CD4-positive, CD25-positive, alpha-beta regulatory T cell (primary cell): Measurements from ENCODE around the gene PRDM16. TPM values are rescaled to one million over a fixed set of nuclear protein-coding genes. Genes with fewer than 3 reads are reported as not detected.

Experiments
- ATAC-seq, 2 donors: fragments of 150-1000 bp; cut with Tn5 transposase; one replicate each; pipeline ENCODE4 v1.10.0; 2021; ENCODE audit warnings: low read depth in 2 of 2, moderate number of reproducible peaks in 2 of 2, moderate library complexity in 1 of 2
- DNase-seq, 3 donors: peaks; one replicate each; pipeline versions ENCODE4 v3.0.0 to v3.0.0-alpha.2; 2012 to 2022; ENCODE audit warnings: mixed read lengths in 1 of 3
- H3K27ac ChIP-seq: one replicate; pipeline ENCODE4 v1.7.0; 2013; ENCODE audit warnings: mild to moderate bottlenecking, low read length; ENCODE audit not compliant: insufficient read depth, poor library complexity, severe bottlenecking
- H3K27me3 ChIP-seq: one replicate; pipeline ENCODE4 v1.7.0; 2013; ENCODE audit warnings: low read length; ENCODE audit not compliant: control insufficient read depth, insufficient read depth
- H3K36me3 ChIP-seq: one replicate; pipeline ENCODE4 v1.7.0; 2013; ENCODE audit warnings: mild to moderate bottlenecking, low read length, moderate library complexity; ENCODE audit not compliant: control insufficient read depth, insufficient read depth
- H3K4me1 ChIP-seq: 2 replicates; pipeline ENCODE4 v1.7.0; 2013; ENCODE audit warnings: mild to moderate bottlenecking, low read length; ENCODE audit not compliant: insufficient read depth, control insufficient read depth, poor library complexity, severe bottlenecking
- H3K4me3 ChIP-seq: one replicate; pipeline ENCODE4 v1.7.0; 2013; ENCODE audit warnings: low read depth, mild to moderate bottlenecking, low read length, moderate library complexity
- H3K9me3 ChIP-seq, 2 experiments: 1 replicate in 1 of 2; 2 replicates in 1 of 2; pipeline ENCODE4 v1.7.0; 2013; ENCODE audit warnings: low read length in 2 of 2, mild to moderate bottlenecking in 1 of 2, moderate library complexity in 1 of 2; ENCODE audit not compliant: control insufficient read depth in 2 of 2
- H3K27ac Mint-ChIP-seq, 3 donors: one replicate each; pipeline ENCODE4 v1.8.0; 2020 to 2022; ENCODE audit warnings: mild to moderate bottlenecking in 3 of 3, mixed read lengths in 3 of 3, moderate library complexity in 2 of 3
- H3K27me3 Mint-ChIP-seq: one replicate; pipeline ENCODE4 v1.8.0; 2022; ENCODE audit warnings: mild to moderate bottlenecking, mixed read lengths
- H3K36me3 Mint-ChIP-seq: one replicate; pipeline ENCODE4 v1.8.0; 2020; ENCODE audit warnings: mixed read lengths
- H3K4me1 Mint-ChIP-seq, 4 donors: one replicate each; pipeline ENCODE4 v1.8.0; 2020 to 2022; ENCODE audit warnings: mixed read lengths in 4 of 4, mild to moderate bottlenecking in 1 of 4
- H3K4me3 Mint-ChIP-seq, 4 donors: one replicate each; pipeline ENCODE4 v1.8.0; 2020 to 2022; ENCODE audit warnings: mild to moderate bottlenecking in 4 of 4, mixed read lengths in 4 of 4, moderate library complexity in 3 of 4
- H3K9me3 Mint-ChIP-seq, 7 donors: one replicate each; pipeline ENCODE4 v1.8.0; 2020 to 2022; ENCODE audit warnings: mixed read lengths in 7 of 7, mild to moderate bottlenecking in 3 of 7, moderate library complexity in 2 of 7
- polyA plus RNA-seq, 4 donors: library from polyadenylated mRNA; unstranded; fragments of 300-500 nt; fragmentation: Illumina TruSeq; gene quantifications; one replicate each; pipeline ENCODE4 v1.2.3, GENCODE V29; 2021
- total RNA-seq: library from RNA; stranded (reverse); gene quantifications from one replicate; pipeline ENCODE4 v1.2.3, GENCODE V29; 2022

The PRDM16 gene
- total and polyA plus RNA-seq, 5 donors from 2014 or later: 0.27 TPM; not detected in 4

DNA sequence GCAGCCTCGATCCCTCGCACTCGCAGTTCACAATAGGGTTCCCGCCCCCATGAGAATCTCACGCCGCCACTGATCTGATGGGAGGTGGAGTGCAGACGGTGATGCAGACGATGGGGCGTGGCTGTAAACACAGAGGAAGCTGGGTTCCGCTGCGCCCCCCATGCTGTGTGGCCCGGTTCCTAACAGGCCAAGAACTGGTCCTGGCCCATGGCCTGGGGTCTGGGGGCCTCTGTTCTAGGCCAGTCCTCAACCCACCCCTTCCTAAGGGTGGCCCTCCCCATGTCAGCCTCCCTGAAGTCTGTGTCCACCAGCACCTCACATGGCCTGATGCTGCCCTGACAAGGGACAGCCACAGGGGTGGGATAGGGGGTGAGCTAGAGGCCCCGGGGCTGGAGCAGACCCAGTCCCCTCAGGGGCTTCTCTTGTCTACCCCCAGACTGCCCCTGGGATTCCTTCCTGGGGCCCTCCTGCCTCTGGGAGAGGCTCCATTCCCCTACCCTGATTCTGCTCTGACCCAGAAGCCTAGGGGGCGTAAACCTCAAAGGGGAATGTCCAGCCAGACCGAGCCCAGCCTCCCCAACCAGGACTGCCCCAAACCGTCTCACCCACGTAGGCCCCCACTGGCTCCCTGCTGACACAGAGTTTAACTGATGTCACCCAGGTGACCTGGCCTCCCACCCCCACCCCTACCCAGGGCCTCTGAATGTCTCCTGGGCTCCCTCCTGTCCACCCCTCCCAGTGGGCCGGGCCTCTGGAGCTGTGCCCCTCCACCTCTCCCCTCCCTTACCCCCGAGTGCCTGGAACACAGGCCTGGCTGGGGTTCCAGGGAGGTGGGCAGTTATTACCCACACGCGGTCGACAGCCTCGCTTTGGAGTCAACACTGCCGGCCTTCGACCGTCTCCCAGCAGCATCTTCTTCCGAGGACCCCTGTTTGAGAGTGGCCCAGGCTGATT, 370.6 kb downstream of the PRDM16 start:
- no peak for ATAC-seq
- H3K27me3 Mint-ChIP-seq: peaks cover 4% of the 10 kb centered on the region
- DNase-seq: no peak
- Histone ChIP-seq H3K4me1 (no peaks in the 10 kb centered on the region), H3K9me3 (no peaks in the 10 kb centered on the region), H3K4me3 (no peak overlapping the region), H3K36me3 (no peaks in the 10 kb centered on the region), H3K27me3 (no peaks in the 10 kb centered on the region), H3K27ac (no peak overlapping the region)
- H3K36me3 Mint-ChIP-seq: no peaks in the 10 kb centered on the region
- H3K4me3 Mint-ChIP-seq: no peak overlapping the region
- no peak overlapping the region for H3K27ac Mint-ChIP-seq
- H3K9me3 Mint-ChIP-seq: no peaks in the 10 kb centered on the region
- H3K4me1 Mint-ChIP-seq: no peaks in the 10 kb centered on the region

DNA sequence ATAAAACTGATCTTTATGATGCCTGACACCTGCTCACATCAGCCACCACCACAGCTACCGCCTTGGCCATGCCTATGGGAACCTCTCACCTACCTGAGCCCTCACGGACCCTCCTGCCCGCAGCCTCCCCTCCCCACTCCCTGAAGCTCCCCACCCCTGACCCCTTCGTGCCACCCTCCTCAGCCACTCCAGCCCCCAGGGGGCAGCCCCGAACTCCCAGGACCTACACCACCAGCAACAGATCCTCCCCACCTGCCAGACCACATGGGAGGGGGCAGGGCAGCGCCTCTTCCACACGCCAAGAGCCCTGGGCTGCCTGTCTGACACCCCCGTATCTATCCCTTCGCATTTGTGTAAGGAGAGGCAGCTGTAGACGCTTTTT, 371.3 kb downstream of the PRDM16 start:
- Mint-ChIP-seq H3K9me3 (no peaks in the 10 kb centered on the region), H3K4me3 (no peak overlapping the region), H3K36me3 (no peaks in the 10 kb centered on the region), H3K27ac (no peak overlapping the region), H3K27me3 (peaks cover 4% of the 10 kb centered on the region), H3K4me1 (no peaks in the 10 kb centered on the region)
- no peak for ATAC-seq
- no peak for DNase-seq
- Histone ChIP-seq H3K4me3 (no peak overlapping the region), H3K27ac (no peak overlapping the region), H3K4me1 (no peaks in the 10 kb centered on the region), H3K36me3 (no peaks in the 10 kb centered on the region), H3K27me3 (no peaks in the 10 kb centered on the region), H3K9me3 (no peaks in the 10 kb centered on the region)

DNA sequence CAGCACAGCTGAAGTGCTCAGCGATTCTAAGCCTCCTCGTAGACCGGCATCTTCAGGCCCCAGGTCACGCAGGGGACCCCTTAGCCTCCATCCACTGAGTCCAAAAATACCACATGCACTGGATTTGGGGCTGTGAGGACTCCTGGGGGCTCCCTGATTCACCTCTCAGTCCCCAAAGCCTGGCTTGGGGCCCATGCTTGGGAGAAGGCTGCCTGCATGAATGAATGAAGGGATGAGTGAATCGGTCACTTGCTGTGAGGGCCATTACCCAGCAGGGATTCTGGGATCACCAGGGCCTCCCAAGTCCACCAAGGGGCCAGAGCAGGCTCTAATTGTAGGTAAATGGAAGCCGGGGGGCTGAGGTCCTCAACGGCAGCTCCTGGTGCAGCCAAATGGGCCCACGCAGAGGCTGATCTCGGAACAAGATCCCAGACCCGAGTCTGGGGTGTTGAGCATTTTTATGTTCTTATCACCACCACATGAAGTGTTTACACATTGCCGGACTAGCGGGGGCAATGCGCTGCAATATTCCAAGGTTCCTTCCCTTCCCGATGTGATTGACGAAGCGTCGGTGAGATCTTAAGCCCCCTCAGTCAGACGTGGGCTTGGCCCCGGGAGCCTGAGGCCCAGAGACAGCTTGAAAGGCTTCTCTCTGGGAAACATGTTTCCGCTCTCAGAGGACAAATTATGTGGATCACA, 371.9 kb downstream of the PRDM16 start:
- Mint-ChIP-seq H3K27me3 (peaks cover 4% of the 10 kb centered on the region), H3K4me3 (no peak overlapping the region), H3K27ac (no peak overlapping the region), H3K36me3 (no peaks in the 10 kb centered on the region), H3K4me1 (no peaks in the 10 kb centered on the region), H3K9me3 (no peaks in the 10 kb centered on the region)
- no peaks in the 10 kb centered on the region for H3K4me1 ChIP-seq
- DNase-seq (no peak), ATAC-seq (no peak)
- no peak overlapping the region for H3K4me3 ChIP-seq
- H3K27ac ChIP-seq: no peak overlapping the region
- H3K9me3 ChIP-seq: no peaks in the 10 kb centered on the region
- no peaks in the 10 kb centered on the region for H3K27me3 ChIP-seq
- no peaks in the 10 kb centered on the region for H3K36me3 ChIP-seq

DNA sequence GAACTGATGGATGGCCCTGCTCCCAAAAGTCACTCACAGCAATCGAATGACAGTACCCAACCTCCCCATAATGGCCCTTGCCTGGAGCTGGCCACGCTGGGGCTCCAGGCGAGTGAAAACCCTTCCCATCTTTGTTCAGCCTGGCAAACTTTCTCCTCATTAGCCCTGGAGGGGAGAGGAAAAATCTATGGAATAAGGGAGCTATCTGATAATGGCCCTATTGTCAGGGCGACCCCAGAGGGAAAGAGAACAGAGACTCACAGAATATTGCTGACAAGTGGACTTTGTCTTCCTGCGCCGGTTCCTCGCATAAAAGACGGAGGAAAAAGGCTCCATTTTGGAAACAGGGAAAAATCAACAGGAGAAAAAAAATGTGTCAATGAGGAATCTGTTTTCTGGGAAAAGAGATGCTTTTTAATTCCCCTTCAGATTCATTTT, 372.4 kb downstream of the PRDM16 start:
- Mint-ChIP-seq H3K36me3 (no peaks in the 10 kb centered on the region), H3K4me1 (no peaks in the 10 kb centered on the region), H3K27me3 (peaks cover 4% of the 10 kb centered on the region), H3K4me3 (no peak overlapping the region), H3K27ac (no peak overlapping the region), H3K9me3 (peaks cover 0 to 2% (median 0%) of the 10 kb centered on the region in 7 donors)
- H3K4me1 ChIP-seq: no peaks in the 10 kb centered on the region
- no peaks in the 10 kb centered on the region for H3K27me3 ChIP-seq
- H3K36me3 ChIP-seq: no peaks in the 10 kb centered on the region
- no peaks in the 10 kb centered on the region for H3K9me3 ChIP-seq
- DNase-seq: no peak
- no peak overlapping the region for H3K4me3 ChIP-seq
- no peak overlapping the region for H3K27ac ChIP-seq
- no peak for ATAC-seq

DNA sequence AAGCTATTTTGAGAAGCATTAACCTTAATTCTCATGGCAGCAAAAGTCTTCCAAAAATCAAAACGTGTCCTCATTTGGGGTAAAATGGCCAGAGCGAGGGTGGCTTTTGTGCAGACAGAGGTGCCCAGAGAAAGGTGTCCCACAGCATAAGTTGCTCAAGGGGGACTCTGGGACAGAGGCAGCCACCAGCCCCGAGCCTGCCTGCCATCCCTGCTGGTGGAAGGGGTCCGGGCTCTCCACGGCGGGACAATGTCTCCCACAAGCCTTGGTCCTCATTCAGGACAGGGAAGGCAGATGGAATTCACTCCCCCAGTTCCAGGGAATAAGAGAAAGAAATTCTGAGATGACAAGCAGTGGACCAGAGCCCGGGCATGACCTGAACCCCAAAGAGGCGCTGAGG, 372.9 kb downstream of the PRDM16 start:
- H3K36me3 ChIP-seq: no peaks in the 10 kb centered on the region
- no peaks in the 10 kb centered on the region for H3K36me3 Mint-ChIP-seq
- no peak overlapping the region for H3K4me3 ChIP-seq
- H3K27ac ChIP-seq: no peak overlapping the region
- no peaks in the 10 kb centered on the region for H3K4me1 ChIP-seq
- no peaks in the 10 kb centered on the region for H3K27me3 ChIP-seq
- peaks cover 4% of the 10 kb centered on the region for H3K27me3 Mint-ChIP-seq
- no peaks in the 10 kb centered on the region for H3K4me1 Mint-ChIP-seq
- no peaks in the 10 kb centered on the region for H3K9me3 ChIP-seq
- H3K9me3 Mint-ChIP-seq: peaks cover 0 to 2% (median 0%) of the 10 kb centered on the region in 7 donors
- DNase-seq (no peak), ATAC-seq (no peak)
- no peak overlapping the region for H3K4me3 Mint-ChIP-seq
- no peak overlapping the region for H3K27ac Mint-ChIP-seq

DNA sequence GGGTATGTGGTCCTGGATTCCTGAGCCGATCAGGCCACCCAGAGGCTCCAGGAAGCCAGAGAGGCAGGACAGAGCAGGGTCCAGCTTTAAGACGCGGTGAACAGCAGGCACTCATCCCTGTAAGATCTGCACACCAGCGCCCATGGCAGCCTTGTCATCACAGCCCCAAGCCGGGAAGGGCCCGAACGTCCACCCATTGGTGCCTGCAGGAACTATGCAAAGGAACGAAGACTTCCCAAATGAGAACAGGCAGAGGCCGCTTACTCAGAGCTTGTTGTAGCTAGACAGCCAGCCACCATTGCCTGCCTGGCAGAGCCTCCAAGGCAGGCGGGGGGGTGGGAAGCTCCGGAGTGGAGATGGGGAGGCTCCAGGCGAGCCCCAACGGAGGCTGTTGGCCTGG, 373.3 kb downstream of the PRDM16 start:
- Mint-ChIP-seq H3K4me3 (no peak overlapping the region), H3K27ac (no peak overlapping the region), H3K4me1 (no peaks in the 10 kb centered on the region)

DNA sequence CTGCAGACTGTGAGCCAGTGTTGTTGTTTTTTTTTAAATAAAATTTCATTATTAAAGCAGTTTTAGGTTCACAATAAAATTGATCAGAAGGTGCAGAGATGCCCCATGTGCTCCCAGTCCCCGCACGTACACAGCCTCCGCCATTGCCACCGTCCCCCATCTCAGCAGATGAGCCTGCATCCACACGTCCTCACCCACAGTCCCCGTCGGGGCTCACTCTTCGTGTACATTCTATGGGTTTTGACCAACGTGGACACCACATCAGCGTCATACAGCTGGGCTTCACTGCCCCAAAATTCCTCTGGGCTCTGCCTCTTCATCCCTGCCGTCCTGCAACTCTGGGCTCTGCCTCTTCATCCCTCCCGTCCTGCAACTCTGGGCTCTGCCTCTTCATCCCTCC, 373.9 kb downstream of the PRDM16 start:
- no peaks in the 10 kb centered on the region for H3K36me3 Mint-ChIP-seq
- H3K9me3 Mint-ChIP-seq: peaks cover 0 to 2% (median 0%) of the 10 kb centered on the region in 7 donors
- H3K4me1 Mint-ChIP-seq: no peaks in the 10 kb centered on the region
- Histone ChIP-seq H3K4me3 (no peak overlapping the region), H3K27me3 (no peaks in the 10 kb centered on the region), H3K36me3 (no peaks in the 10 kb centered on the region), H3K4me1 (no peaks in the 10 kb centered on the region), H3K9me3 (no peaks in the 10 kb centered on the region), H3K27ac (no peak overlapping the region)
- no peak for DNase-seq
- no peak overlapping the region for H3K4me3 Mint-ChIP-seq
- no peak for ATAC-seq
- no peak overlapping the region for H3K27ac Mint-ChIP-seq
- peaks cover 4% of the 10 kb centered on the region for H3K27me3 Mint-ChIP-seq

More for the DNA sequence above, 373.3 kb downstream of the PRDM16 start:
- H3K36me3 ChIP-seq: no peaks in the 10 kb centered on the region
- ATAC-seq (no peak), DNase-seq (no peak)
- no peak overlapping the region for H3K4me3 ChIP-seq
- H3K9me3 ChIP-seq: no peaks in the 10 kb centered on the region
- Mint-ChIP-seq H3K9me3 (peaks cover 0 to 2% (median 0%) of the 10 kb centered on the region in 7 donors), H3K36me3 (no peaks in the 10 kb centered on the region), H3K27me3 (peaks cover 4% of the 10 kb centered on the region)
- H3K4me1 ChIP-seq: no peaks in the 10 kb centered on the region
- H3K27ac ChIP-seq: no peak overlapping the region
- no peaks in the 10 kb centered on the region for H3K27me3 ChIP-seq
